Tibial nerve (tissue), 4 donors: ENCODE data around the gene WRAP73. TPM values are rescaled to one million over a fixed set of nuclear protein-coding genes. Genes with fewer than 3 reads are reported as not detected.

ENCODE experiments used
- DNase-seq, 2 donors: peaks; one replicate each; pipeline ENCODE4 v3.0.0-alpha.2; 2019; ENCODE audit warnings: low spot score in 2 of 2
- H3K27ac ChIP-seq, 4 donors: fragments of 200-600 bp; sonication (generic) in 3 of 4; one replicate each; pipeline ENCODE4 v1.5.1; 2017 to 2019; ENCODE audit warnings: mild to moderate bottlenecking in 1 of 4
- H3K27me3 ChIP-seq, 2 donors: fragments of 200-600 bp; sonication (generic) in 1 of 2; one replicate each; pipeline versions ENCODE4 v1.5.1 to v1.6.0; 2017 to 2019
- H3K36me3 ChIP-seq, 3 donors: fragments of 200-600 bp; sonication (generic); one replicate each; pipeline ENCODE4 v1.5.1; 2018 to 2019
- H3K4me1 ChIP-seq, 4 donors: fragments of 200-600 bp; sonication (generic) in 3 of 4; one replicate each; pipeline ENCODE4 v1.5.1; 2017 to 2019
- H3K4me3 ChIP-seq, 4 donors: fragments of 200-600 bp; sonication (generic) in 3 of 4; one replicate each; pipeline ENCODE4 v1.5.1; 2017 to 2019; ENCODE audit warnings: mild to moderate bottlenecking in 1 of 4, moderate library complexity in 1 of 4
- H3K9me3 ChIP-seq, 4 donors: fragments of 200-600 bp; sonication (generic) in 3 of 4; one replicate each; pipeline ENCODE4 v1.5.1; 2017 to 2019
- CTCF ChIP-seq, 5 experiments: fragments of 200-600 bp in 3 of 5; fragments of 450-650 bp in 2 of 5; sonication (generic) in 3 of 5; IDR thresholded peaks; one replicate each; pipeline ENCODE4 v1.5.1; 2016 to 2019; ENCODE audit warnings: antibody characterized with exemption in 5 of 5, mild to moderate bottlenecking in 3 of 5, moderate library complexity in 2 of 5
- EP300 ChIP-seq, 2 donors: sonication (generic); formaldehyde crosslinking; IDR thresholded peaks; one replicate each; pipeline ENCODE4 v1.6.1; 2017; ENCODE audit warnings: antibody characterized with exemption in 2 of 2, mild to moderate bottlenecking in 1 of 2
- POLR2A ChIP-seq, 2 donors: fragments of 450-650 bp; IDR thresholded peaks; one replicate each; pipeline ENCODE4 v1.6.1; 2017; ENCODE audit warnings: antibody characterized with exemption in 2 of 2, mild to moderate bottlenecking in 2 of 2, moderate library complexity in 2 of 2
- WGBS, 2 donors: methylation state at CpG; one replicate each; pipeline ENCODE4 v1.1.5; 2018; 5-methylcytosine and 5-hydroxymethylcytosine counted together
- total RNA-seq, 4 donors: library from RNA; depleted of rRNA; stranded (reverse); fragments of >200 nt; gene quantifications; one replicate each; pipeline ENCODE4 v1.1.0, GENCODE V29; 2016

WRAP73 gene
- total RNA-seq, 4 donors from 2014 or later: 11.1 to 17.1 (median 12.9) TPM

- WGBS, 2 donors: 16 to 25% methylated on average over 6 to 11 of the region's 26 CpGs
- Histone ChIP-seq H3K4me3 (peak overlapping the region in 2 of 4 donors; percentile 2 to 31), H3K27ac (no peak overlapping the region), H3K36me3 (no peaks in the 10 kb centered on the region), H3K4me1 (peaks cover 0 to 30% (median 19%) of the 10 kb centered on the region in 4 donors), H3K9me3 (no peaks in the 10 kb centered on the region), H3K27me3 (no peaks in the 10 kb centered on the region)
- DNase-seq: no peak
- TF ChIP-seq POLR2A (IDR thresholded peaks at IDR 0.05) (no peak), CTCF (IDR thresholded peaks at IDR 0.05) (no peak), EP300 (IDR thresholded peaks at IDR 0.05) (no peak)
These were observed 51.8 kb downstream of the WRAP73 start for GRCh38 chr1:3598051-3598491.

- no peak overlapping the region for H3K27ac ChIP-seq
- peak overlapping the region in 1 of 4 donors; percentile 2 for H3K4me3 ChIP-seq
- H3K9me3 ChIP-seq: no peaks in the 10 kb centered on the region
- no peaks in the 10 kb centered on the region for H3K27me3 ChIP-seq
- no peak for DNase-seq
- H3K4me1 ChIP-seq: peaks cover 0 to 30% (median 19%) of the 10 kb centered on the region in 4 donors
- TF ChIP-seq POLR2A (IDR thresholded peaks at IDR 0.05): no peak
- TF ChIP-seq CTCF (IDR thresholded peaks at IDR 0.05): no peak
- TF ChIP-seq EP300 (IDR thresholded peaks at IDR 0.05): no peak
- H3K36me3 ChIP-seq: no peaks in the 10 kb centered on the region
- WGBS, 2 donors: 53 to 61% methylated on average over 10 to 11 of the region's 11 CpGs
These were observed 52.3 kb downstream of the WRAP73 start for GRCh38 chr1:3597599-3597964.

GRCh38 chr1:3596663-3597598 lies 53.0 kb downstream of the WRAP73 start:
- Histone ChIP-seq H3K27ac (no peak overlapping the region), H3K36me3 (no peaks in the 10 kb centered on the region), H3K27me3 (no peaks in the 10 kb centered on the region), H3K4me1 (peaks cover 0 to 30% (median 19%) of the 10 kb centered on the region in 4 donors), H3K9me3 (no peaks in the 10 kb centered on the region), H3K4me3 (no peak overlapping the region)
- no peak for TF ChIP-seq POLR2A (IDR thresholded peaks at IDR 0.05)
- no peak for DNase-seq
- WGBS, 2 donors: 73% methylated on average over 26 of the region's 29 CpGs

- no peak for DNase-seq
- H3K4me1 ChIP-seq: peaks cover 0 to 30% (median 19%) of the 10 kb centered on the region in 4 donors
- H3K27ac ChIP-seq: no peak overlapping the region
- H3K9me3 ChIP-seq: no peaks in the 10 kb centered on the region
- H3K36me3 ChIP-seq: no peaks in the 10 kb centered on the region
- 92% methylated on average over 4 to 7 of the region's 7 CpGs for WGBS, 2 donors
- no peak for TF ChIP-seq POLR2A (IDR thresholded peaks at IDR 0.05)
- TF ChIP-seq EP300 (IDR thresholded peaks at IDR 0.05): no peak
- no peak for TF ChIP-seq CTCF (IDR thresholded peaks at IDR 0.05)
- H3K27me3 ChIP-seq: no peaks in the 10 kb centered on the region
- H3K4me3 ChIP-seq: no peak overlapping the region
These were observed 54.0 kb downstream of the WRAP73 start for GRCh38 chr1:3595949-3596348.

GRCh38 chr1:3594706-3595377 lies 55.1 kb downstream of the WRAP73 start:
- Histone ChIP-seq H3K4me3 (no peak overlapping the region), H3K27me3 (no peaks in the 10 kb centered on the region), H3K36me3 (no peaks in the 10 kb centered on the region), H3K9me3 (no peaks in the 10 kb centered on the region), H3K27ac (no peak overlapping the region), H3K4me1 (peaks cover 0 to 30% (median 19%) of the 10 kb centered on the region in 4 donors)
- no peak for TF ChIP-seq CTCF (IDR thresholded peaks at IDR 0.05)
- no peak for TF ChIP-seq POLR2A (IDR thresholded peaks at IDR 0.05)
- no peak for TF ChIP-seq EP300 (IDR thresholded peaks at IDR 0.05)
- DNase-seq: no peak
- WGBS, 2 donors: 69 to 84% methylated on average over 29 to 30 of the region's 31 CpGs
